GM21717 (cell line): ENCODE data around the gene CSF3.
"Not testable (repeated sequence)": the region's sequence is repeated elsewhere in the genome, so short reads cannot be mapped to it uniquely, and the experiment has no call there.

Experiments
- ATAC-seq: cut with Tn5 transposase; IDR thresholded peaks from one replicate; pipeline ENCODE4 v1.9.1; 2021; ENCODE audit warnings: mild to moderate bottlenecking, moderate library complexity; ENCODE audit not compliant: unreplicated experiment

The CSF3 gene

GRCh38 chr17:39996800-39997199, 18.4 kb upstream of the CSF3 start:
- no peak for ATAC-seq

GRCh38 chr17:39997543-39997942, 17.7 kb upstream of the CSF3 start:
- ATAC-seq: no peak

GRCh38 chr17:39999067-39999466, 16.2 kb upstream of the CSF3 start:
- ATAC-seq: no peak

GRCh38 chr17:40000161-40000560, 15.1 kb upstream of the CSF3 start:
- ATAC-seq: no peak

GRCh38 chr17:40001335-40001734, 13.9 kb upstream of the CSF3 start:
- ATAC-seq: not testable (repeated sequence)

- ATAC-seq: no peak
Measured at GRCh38 chr17:40004072-40004471, 11.2 kb upstream of the CSF3 start.

- no peak for ATAC-seq
Measured at GRCh38 chr17:40004712-40005111, 10.5 kb upstream of the CSF3 start.

- no peak for ATAC-seq
Measured at GRCh38 chr17:40005520-40005919, 9.7 kb upstream of the CSF3 start.

- not testable (repeated sequence) for ATAC-seq
Measured at GRCh38 chr17:40010946-40011500, 4.2 kb upstream of the CSF3 start.

GRCh38 chr17:40012017-40012647, 3.1 kb upstream of the CSF3 start:
- not testable (repeated sequence) for ATAC-seq

- ATAC-seq: no peak
Measured at GRCh38 chr17:40014375-40014980, 762 bp upstream of the CSF3 start.

- no peak for ATAC-seq
Measured at GRCh38 chr17:40015998-40016985, 1.1 kb downstream of the CSF3 start.

GRCh38 chr17:40017422-40018080, 2.3 kb downstream of the CSF3 start:
- ATAC-seq: no peak

GRCh38 chr17:40018211-40019121, 3.2 kb downstream of the CSF3 start:
- no peak for ATAC-seq

GRCh38 chr17:40019140-40019991, 4.1 kb downstream of the CSF3 start:
- ATAC-seq: no peak

- ATAC-seq: no peak
Measured at GRCh38 chr17:40020146-40020545, 4.9 kb downstream of the CSF3 start.

GRCh38 chr17:40021451-40021971, 6.3 kb downstream of the CSF3 start:
- ATAC-seq: no peak

- ATAC-seq: no peak
Measured at GRCh38 chr17:40022497-40022896, 7.3 kb downstream of the CSF3 start.
